Measurements from ENCODE around the gene FNBP1L.

The FNBP1L gene

DNA sequence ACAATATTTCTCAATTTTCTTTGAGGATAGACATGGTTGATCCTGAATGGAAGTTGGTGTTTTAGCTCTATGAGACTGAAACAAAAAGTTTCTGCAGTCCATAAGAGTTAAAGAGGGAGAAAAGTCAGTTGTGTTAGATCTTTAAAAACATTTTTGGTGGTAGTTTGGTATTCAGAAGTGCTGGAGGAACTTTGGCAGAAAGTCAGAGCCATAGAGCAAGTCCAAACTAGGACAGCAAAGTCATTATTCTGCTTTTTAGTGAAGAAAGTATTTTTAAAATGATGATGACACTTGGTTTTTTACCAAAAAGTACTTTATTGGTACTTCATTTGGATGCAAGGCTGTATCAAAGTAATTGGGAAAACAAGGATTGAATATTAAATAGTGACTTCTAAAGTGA lies 41.8 kb downstream of the FNBP1L start:
- peak; percentile 66 for DNase-seq (ENCODE audit: low read depth)

DNA sequence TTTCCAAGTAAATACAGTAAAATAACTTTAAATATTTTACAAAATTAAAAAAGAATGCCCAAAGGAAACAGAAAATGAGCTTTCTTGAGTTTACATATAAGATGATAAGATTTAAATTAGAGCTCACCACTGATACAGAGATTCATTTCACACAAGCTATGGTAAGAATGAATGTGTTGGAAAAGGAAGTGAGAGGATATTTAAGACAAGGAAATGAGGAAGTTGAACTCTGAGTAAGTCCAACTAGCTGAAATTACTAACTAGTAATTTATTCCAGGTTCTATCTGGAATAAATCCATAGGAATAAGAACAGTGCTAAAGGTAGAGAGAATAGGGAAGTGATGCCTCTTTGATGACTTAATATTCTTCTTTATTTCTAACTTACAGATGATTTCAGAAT lies 42.4 kb downstream of the FNBP1L start:
- DNase-seq (ENCODE audit: low read depth) = no peak

DNA sequence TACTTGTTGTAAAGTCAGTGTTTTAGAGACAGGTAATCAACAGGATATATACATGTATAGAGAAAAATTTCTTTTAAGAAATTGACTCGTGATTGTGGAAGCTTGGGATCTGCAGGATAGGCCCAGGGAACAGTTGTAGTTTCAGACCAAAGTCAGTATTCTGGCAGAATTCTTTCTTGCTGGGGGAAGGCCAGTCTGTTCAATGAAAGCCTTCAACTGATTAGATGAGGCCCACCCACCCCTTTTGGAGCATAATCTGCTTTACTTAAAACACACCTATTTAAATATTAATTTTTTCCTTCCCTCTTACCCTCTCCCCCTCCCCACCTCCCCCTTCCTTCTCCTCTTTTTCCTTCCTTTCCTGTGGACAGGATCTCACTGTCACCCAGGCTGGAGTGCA lies 48.0 kb downstream of the FNBP1L start:
- no peak for DNase-seq (ENCODE audit: low read depth)

DNA sequence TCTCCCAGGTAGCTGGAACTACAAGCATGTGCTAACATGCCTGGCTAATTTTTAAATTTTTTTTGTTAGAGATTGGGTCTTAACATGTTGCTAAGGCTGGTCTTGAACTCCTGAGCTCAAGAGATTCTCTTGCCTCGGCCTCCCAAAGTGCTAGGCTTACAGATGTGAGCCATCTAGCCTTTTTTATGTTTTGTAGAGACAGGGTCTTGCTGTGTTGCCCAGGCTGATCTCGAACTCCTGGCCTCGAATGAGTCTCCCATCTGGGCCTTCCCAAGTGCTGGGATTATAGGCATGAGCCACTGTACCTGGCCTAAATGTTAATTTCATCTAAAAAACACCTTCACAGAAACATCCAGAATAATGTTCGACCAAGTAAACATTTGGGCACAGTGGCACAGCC lies 48.6 kb downstream of the FNBP1L start:
- no peak for DNase-seq (ENCODE audit: low read depth)

- no peak for DNase-seq (ENCODE audit: low read depth)
Measured at GRCh38 chr1:93499075-93499474, 51.2 kb downstream of the FNBP1L start.

DNA sequence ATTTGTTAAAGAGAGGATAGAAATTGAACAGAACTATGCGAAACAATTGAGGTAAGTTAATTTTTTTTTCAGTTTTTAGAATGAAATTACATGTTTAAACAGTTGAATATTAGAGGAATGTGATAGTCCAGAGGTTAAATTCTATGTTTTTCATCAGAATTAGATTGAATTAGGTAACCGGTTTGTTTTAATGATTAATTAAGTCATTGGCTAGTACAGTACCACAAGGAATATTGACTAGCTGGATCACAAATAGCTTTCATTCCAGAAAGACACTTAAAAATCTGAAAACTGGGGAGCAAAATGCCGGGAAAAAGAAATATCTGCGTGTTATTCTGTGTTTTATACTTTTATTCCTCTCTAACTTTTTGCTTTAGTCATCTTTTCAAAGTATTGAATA lies 51.6 kb downstream of the FNBP1L start:
- no peak for DNase-seq (ENCODE audit: low read depth)

DNA sequence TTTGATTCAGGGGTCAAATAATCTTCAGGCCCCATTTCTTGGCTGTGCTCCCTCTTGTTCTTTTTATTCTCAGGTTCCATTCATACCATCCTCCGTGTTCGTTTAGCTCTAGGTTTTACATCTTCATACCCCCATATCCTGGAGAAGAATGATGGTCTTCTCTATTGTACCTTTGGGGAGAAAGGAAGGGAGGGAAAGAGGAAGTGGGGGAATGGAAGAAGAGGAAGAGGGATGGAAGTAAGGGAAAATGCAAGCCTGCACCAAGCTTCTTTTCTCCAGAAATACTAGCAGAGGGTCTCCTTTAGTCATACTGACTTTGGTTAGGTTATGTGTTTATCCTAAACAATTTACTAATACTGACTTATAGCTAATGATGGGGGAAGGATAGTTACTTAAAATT lies 52.4 kb downstream of the FNBP1L start:
- no peak for DNase-seq (ENCODE audit: low read depth)

- no peak for DNase-seq (ENCODE audit: low read depth)
Measured at GRCh38 chr1:93501399-93501798, 53.5 kb downstream of the FNBP1L start.

- DNase-seq (ENCODE audit: low read depth) = no peak
Measured at GRCh38 chr1:93501829-93502369, 54.0 kb downstream of the FNBP1L start.

GRCh38 chr1:93502571-93502970 lies 54.7 kb downstream of the FNBP1L start:
- DNase-seq (ENCODE audit: low read depth) = no peak

GRCh38 chr1:93503163-93503562 lies 55.2 kb downstream of the FNBP1L start:
- no peak for DNase-seq (ENCODE audit: low read depth)

- DNase-seq (ENCODE audit: low read depth) = no peak
Measured at GRCh38 chr1:93503816-93504215, 55.9 kb downstream of the FNBP1L start.

GRCh38 chr1:93504247-93505033 lies 56.5 kb downstream of the FNBP1L start:
- DNase-seq (ENCODE audit: low read depth) = no peak

DNA sequence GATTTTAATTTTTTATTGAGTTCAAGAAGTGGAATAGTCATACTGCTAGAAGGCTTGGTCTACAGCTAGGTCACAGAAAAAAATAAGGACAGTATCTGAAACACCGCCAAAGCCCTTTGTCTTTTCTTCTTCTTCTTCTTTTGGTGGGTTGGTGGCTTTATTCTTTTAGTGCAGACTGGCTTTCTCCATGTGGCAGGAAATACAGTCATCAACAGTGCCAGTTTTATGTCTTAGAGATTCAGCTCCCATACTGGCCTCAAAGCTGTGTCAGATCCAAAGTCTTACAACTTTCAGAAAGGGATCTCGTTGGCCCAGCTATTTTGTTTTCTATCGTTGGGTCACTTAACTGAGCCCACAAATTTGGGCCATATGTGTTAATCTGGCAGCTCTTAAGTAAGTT lies 58.2 kb downstream of the FNBP1L start:
- DNase-seq (ENCODE audit: low read depth) = peak; percentile 6

- DNase-seq (ENCODE audit: low read depth) = no peak
Measured at GRCh38 chr1:93516164-93516563, 68.2 kb downstream of the FNBP1L start.

DNA sequence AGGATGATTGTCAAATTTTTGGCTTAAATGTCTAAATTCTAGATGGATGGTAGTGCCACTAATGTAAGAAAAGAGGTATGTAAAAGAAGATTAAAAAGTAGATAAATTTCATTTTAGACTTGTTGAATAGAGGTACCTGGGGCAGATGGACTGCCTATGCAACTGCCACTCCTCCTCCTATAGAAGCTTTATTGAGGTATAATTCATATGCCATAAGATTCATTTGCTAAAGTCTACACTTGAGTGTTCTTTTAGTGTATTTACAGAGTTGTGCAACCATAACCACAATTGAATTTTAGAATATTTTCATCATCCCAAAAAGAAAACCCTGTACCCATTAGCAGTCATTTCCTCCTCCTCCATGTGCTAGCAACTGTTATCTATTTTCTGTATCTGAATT lies 70.6 kb downstream of the FNBP1L start:
- DNase-seq (ENCODE audit: low read depth) = peak; percentile 2

- DNase-seq (ENCODE audit: low read depth) = peak; percentile 11
Measured at GRCh38 chr1:93519199-93519829, 71.4 kb downstream of the FNBP1L start.

DNA sequence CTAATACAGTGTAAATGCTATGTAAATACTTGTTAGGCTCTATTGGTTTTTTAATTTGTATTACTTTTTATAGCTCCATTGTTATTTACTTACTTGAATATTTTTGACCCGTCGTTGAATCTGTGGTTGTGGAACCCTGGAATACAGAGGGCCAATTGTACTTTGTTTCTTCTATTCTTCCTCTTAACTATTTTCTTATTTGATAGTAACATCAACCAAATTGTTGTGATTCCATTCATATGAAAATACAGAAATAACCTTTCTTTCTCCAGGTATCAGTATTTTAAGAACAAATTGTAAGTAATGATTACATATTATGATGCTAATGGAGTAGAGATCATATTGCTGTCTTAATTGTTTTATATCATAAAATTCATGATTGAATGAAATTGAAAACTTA lies 73.7 kb downstream of the FNBP1L start:
- no peak for DNase-seq (ENCODE audit: low read depth)

DNA sequence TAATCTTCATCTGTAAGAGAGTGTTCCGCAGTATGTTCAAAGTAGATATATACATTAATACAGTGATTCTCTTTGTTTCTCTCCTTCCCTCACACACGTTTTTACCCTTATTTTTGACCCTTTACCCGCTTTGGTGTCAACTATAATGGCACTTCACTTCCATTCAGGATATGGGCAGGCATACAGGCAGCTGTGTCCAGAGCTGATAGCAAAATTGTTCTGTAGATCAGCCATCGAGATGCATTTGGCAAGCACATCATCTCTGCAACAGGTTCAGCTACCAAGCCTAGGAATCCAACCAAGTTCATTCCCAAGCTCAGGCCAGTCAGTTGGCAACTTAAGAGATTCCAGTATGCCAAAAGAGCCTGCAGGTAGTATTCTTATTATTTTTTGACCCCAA lies 74.8 kb downstream of the FNBP1L start:
- no peak for DNase-seq (ENCODE audit: low read depth)

GRCh38 chr1:93525431-93525830 lies 77.5 kb downstream of the FNBP1L start:
- no peak for DNase-seq (ENCODE audit: low read depth)

DNA sequence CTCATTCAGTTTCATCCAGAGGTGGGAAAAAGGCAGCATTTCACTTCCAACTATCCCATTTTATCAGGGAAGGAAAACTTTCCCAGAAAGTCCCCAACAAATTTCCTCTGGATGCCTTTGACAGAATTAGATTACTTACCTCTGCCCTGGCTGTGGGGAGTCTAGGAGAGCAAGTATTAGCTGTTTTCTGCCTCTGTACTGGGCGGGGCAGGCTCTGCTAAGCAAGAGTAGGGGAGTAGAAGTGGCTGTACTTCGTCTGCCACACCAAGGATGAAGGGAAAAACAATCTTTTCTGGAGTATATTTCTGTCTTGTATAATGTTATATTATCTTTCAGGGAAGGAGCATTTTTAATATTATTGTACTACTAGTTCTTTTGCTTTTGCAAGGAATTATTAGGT lies 78.5 kb downstream of the FNBP1L start:
- DNase-seq (ENCODE audit: low read depth) = no peak

DNA sequence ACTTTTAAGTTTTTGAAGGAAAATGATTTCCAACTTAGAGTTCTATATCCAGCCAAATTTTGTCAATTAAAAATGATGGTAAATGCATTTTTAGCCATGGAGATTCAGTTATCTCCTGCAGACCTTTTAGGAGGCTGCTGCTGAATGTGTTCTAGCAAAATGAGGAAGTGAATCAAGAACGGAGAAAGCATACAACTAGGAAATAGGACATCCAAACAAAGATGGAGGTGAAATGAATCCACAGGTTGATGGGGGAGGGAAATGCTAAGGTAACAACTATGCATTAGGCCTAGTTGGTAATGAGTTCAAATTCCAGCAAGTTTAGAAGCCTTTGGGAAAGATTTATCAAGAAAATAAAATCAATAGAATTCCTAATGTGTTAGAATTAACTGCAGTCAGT lies 80.5 kb downstream of the FNBP1L start:
- no peak for DNase-seq (ENCODE audit: low read depth)

DNA sequence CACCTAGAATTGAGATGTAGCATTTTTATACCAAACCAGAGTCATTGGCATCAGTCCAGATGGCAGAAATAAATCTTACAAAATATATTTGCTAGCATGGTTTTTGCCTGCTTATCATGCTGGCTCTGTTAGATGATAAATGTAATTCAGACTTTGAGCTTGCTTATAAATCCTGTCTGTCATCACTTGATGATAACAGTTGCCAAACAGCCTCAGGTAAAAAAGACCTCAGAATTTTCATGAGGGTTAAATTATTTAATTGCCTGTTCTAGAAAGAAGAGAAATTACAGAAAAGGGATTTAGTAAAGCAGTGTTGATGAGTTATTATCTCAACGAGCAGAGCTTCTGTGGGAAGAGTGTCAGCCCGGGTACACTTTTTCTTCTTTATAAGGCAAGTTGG lies 83.3 kb downstream of the FNBP1L start:
- DNase-seq (ENCODE audit: low read depth) = no peak
